GM21381 (cell line): ENCODE results near the gene PARP12.

Experiments
- ATAC-seq: cut with Tn5 transposase; IDR thresholded peaks from one replicate; pipeline ENCODE4 v1.9.1; 2021; ENCODE audit warnings: mild to moderate bottlenecking, moderate library complexity; ENCODE audit not compliant: unreplicated experiment

The PARP12 gene

GRCh38 chr7:140036224-140036962, 26.4 kb downstream of the PARP12 start:
- ATAC-seq: peak; percentile 64

- ATAC-seq: no peak
These were observed 27.1 kb downstream of the PARP12 start for GRCh38 chr7:140035400-140036223.

GRCh38 chr7:140034421-140034820, 28.3 kb downstream of the PARP12 start:
- no peak for ATAC-seq

GRCh38 chr7:140033779-140034363, 28.9 kb downstream of the PARP12 start:
- ATAC-seq: no peak

GRCh38 chr7:140033036-140033435, 29.7 kb downstream of the PARP12 start:
- no peak for ATAC-seq

GRCh38 chr7:140031364-140031763, 31.4 kb downstream of the PARP12 start:
- no peak for ATAC-seq

GRCh38 chr7:140029072-140029471, 33.7 kb downstream of the PARP12 start:
- ATAC-seq: no peak

GRCh38 chr7:140028311-140028710, 34.4 kb downstream of the PARP12 start:
- no peak for ATAC-seq

GRCh38 chr7:140027858-140028257, 34.9 kb downstream of the PARP12 start:
- no peak for ATAC-seq

- ATAC-seq: no peak
These were observed 35.8 kb downstream of the PARP12 start for GRCh38 chr7:140026935-140027334.

- no peak for ATAC-seq
These were observed 36.8 kb downstream of the PARP12 start for GRCh38 chr7:140025814-140026433.

GRCh38 chr7:140025241-140025640, 37.5 kb downstream of the PARP12 start:
- ATAC-seq: no peak

GRCh38 chr7:140024585-140024984, 38.2 kb downstream of the PARP12 start:
- ATAC-seq: no peak

- ATAC-seq: no peak
These were observed 39.0 kb downstream of the PARP12 start for GRCh38 chr7:140023728-140024127.

- no peak for ATAC-seq
These were observed 40.1 kb downstream of the PARP12 start for GRCh38 chr7:140022582-140023211.

- ATAC-seq: no peak
These were observed 41.1 kb downstream of the PARP12 start for GRCh38 chr7:140021603-140022002.

- no peak for ATAC-seq
These were observed 43.1 kb downstream of the PARP12 start for GRCh38 chr7:140019606-140020005.

- ATAC-seq: no peak
These were observed 43.6 kb downstream of the PARP12 start for GRCh38 chr7:140019172-140019571.

GRCh38 chr7:140018125-140019043, 44.4 kb downstream of the PARP12 start:
- no peak for ATAC-seq

- ATAC-seq: no peak
These were observed 45.2 kb downstream of the PARP12 start for GRCh38 chr7:140017543-140017942.
